HG02759 (cell line): ENCODE data around the gene CALCOCO2.
"Not testable (repeated sequence)": the region's sequence is repeated elsewhere in the genome, so short reads cannot be mapped to it uniquely, and the experiment has no call there.

Source experiments
- ATAC-seq: cut with Tn5 transposase; IDR thresholded peaks from one replicate; pipeline ENCODE4 v1.9.1; 2021; ENCODE audit warnings: mild to moderate bottlenecking, moderate library complexity; ENCODE audit not compliant: unreplicated experiment

CALCOCO2 gene

GRCh38 chr17:48871551-48872351 lies 40.9 kb downstream of the CALCOCO2 start:
- ATAC-seq, result no peak

DNA sequence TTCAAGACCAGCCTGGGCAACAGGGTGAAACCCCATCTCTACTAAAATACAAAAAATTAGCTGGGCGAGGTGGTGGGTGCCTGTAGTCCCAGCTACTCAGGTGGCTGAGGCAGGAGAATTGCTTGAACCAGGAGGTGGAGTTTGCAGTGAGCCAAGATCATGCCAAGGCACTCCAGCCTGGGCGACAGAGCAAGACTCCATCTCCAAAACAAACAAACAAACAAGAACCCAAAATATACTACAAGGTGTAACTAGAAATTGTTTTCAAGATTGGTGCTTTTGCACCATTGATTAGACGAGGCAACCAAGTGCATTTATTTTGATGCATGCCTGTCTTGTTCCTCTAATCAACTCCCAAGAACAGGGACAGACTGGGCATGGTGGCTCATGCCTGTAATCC lies 41.6 kb downstream of the CALCOCO2 start:
- not testable (repeated sequence) for ATAC-seq

- no peak for ATAC-seq
These were observed 42.4 kb downstream of the CALCOCO2 start for GRCh38 chr17:48873209-48873608.

GRCh38 chr17:48873696-48874443 lies 43.0 kb downstream of the CALCOCO2 start:
- no peak for ATAC-seq

GRCh38 chr17:48878920-48879898 lies 48.4 kb downstream of the CALCOCO2 start:
- ATAC-seq, result no peak

GRCh38 chr17:48882272-48882671 lies 51.4 kb downstream of the CALCOCO2 start:
- ATAC-seq, result no peak

DNA sequence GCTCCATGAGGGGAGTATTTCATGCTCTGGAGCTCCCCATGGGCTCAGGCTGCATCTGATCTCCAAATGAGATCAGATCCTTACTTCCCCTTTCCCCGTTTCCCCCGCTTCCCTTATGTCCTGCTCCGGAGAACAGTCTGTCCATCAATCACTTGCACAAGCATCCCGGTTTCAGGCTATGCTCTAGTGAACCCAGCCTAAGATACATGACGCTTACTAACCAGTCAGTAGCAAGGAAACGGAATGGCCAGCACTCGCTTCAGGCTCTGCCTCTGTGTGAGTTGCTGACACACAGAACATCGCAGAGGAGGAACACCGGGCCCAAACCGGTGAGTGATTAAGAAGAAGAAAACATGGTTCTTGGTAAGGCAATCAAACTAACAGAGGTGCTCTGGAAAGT lies 52.3 kb downstream of the CALCOCO2 start:
- no peak for ATAC-seq

DNA sequence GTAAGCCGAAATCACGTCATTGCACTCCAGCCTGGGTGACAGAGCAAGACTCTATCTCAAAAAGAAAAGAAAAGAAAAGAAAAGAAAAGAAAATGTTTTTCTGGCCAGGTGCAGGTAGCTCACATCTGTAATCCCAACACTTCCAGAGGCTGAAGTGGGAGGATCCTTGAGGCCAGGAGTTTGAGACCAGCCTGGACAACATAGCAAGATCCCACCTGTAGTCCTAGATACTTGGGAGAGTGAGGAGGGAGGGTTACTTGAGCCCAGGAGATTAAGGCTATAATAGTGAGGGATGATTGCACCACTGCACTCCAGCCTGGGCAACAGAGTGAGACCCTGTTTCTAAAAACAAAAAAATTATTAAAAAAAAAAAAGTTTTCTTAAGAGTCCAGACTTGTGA lies 59.3 kb downstream of the CALCOCO2 start:
- no peak for ATAC-seq

DNA sequence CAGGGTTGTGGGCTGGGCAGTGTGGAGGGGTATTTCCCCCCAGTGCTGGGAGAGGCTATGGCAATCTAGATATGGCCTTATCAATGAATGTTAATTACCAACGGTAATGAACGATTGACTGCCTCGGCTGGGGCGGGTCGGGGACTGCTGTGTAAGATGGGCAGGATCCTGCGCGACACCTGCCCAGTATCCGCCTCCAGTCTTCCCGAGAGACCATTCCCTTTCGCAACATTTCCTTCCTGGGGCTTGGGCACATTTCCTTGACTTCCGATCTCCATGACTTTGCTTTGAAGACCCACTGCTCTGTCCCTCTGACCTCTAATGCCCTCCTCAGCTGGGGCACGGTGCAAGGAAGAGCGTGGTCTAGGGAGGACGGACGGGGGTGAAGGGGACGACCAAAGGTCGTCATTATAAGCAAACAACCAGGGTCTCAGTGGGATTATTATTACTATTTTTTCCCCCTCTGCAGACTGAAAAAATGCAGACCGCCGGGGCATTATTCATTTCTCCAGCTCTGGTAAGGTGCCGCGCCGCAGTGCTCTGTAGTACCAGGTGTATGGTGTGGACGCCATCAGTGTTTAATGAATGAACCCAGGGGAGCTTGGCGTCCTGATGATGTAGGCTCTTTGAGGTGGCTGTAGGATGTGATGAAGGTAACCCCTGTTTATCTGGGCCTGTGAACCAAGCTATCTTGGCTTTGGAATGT lies 62.3 kb downstream of the CALCOCO2 start:
- ATAC-seq, result no peak

- ATAC-seq, result no peak
These were observed 63.0 kb downstream of the CALCOCO2 start for GRCh38 chr17:48893646-48894508.

DNA sequence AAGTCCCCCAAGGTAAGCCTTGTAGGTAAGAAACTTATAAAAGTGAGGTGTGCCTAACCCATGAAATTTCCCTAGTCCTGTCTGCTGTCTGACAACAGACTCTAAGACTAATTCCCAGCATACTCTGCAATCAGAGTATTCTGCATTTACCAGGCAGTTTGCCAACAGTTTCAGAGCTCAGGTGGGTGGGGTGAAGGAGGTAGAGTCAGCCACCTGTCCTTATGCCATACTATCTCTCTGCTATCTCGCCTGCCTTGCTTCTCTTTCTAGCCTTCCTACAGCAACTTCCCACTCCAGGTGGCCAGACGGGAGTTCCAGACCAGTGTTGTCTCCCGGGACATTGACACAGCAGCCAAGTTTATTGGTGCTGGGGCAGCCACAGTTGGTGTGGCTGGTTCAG lies 64.1 kb downstream of the CALCOCO2 start:
- no peak for ATAC-seq

GRCh38 chr17:48901241-48901640 lies 70.4 kb downstream of the CALCOCO2 start:
- no peak for ATAC-seq

DNA sequence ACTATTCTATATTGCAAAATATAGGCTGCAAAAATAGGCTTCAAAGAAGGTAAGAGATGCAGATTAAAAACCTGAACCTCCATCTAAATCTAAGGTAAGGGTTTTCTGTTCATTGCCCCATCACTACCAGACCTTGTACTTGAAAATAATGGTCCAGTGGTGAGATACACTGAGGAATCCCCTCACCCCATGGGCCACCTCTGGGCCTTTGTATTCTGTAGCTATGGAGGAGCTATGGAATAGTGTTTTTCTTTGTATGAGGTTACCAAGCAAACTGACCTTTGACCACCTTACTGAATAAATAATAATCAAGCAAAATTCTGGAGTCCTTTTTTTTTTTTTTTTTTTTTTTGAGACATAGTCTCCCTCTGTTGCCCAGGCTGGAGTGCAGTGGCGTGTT lies 72.6 kb downstream of the CALCOCO2 start:
- ATAC-seq, result no peak

DNA sequence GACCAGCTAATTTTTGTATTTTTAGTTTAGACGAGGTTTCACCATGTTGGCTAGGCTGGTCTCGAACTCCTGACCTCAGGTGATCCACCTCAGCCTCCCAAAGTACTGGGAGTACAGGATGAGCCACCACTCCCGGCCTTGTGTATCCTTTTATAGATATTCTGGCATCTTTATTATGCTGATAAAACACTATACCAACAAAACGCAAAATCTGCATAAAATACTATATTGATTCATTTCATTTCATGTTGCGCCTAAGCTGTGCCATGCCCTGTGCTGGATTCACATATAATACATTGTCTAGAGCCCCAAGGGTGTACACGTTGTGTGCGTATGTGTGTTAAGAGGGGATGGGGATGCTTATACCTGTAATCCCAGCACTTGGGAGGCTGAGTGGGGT lies 73.6 kb downstream of the CALCOCO2 start:
- ATAC-seq, result no peak

DNA sequence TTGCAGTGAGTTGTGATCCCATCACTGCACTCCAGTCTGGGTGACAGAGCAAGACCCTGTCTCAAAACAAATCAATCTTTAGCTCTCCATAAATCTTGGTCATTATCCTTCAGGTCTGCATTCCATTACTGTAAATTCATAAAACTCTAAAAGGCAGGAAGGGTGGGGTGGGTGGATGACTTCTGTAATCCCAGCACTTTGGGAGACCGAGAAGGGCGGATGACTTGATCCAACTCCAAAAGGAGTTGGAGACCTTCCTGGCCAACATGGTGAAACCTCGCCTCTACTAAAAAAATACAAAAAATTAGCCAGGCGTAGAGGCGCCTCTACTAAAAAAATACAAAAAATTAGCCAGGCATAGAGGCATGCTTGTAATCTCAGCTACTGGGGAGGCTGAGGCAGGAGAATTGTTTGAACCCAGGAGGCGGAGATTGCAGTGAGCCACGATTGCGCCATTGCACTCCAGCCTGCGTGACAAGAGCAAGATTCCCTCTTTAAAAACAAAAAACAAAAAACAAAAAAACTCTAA lies 75.2 kb downstream of the CALCOCO2 start:
- no peak for ATAC-seq

GRCh38 chr17:48907713-48908046 lies 76.8 kb downstream of the CALCOCO2 start:
- no peak for ATAC-seq

GRCh38 chr17:48908047-48908843 lies 77.4 kb downstream of the CALCOCO2 start, which contains the start of gene UBE2Z:
TSS of gene UBE2Z (plus strand) at chr17:48908407. CDS start at chr17:48908504, 97 bp downstream.
- ATAC-seq, result peak; percentile 82

- peak; percentile 37 for ATAC-seq
These were observed 78.1 kb downstream of the CALCOCO2 start for GRCh38 chr17:48908853-48909394.
